Suppressor macrophage treated with lipopolysaccharide for 4 hours (primary cell): ENCODE measurements around the gene DNER.
"Not testable (repeated sequence)": the region's sequence is repeated elsewhere in the genome, so short reads cannot be mapped to it uniquely, and the experiment has no call there.

Experiments used
- DNase-seq: peaks from one replicate; pipeline ENCODE4 v3.0.0-alpha.2; 2020

Gene DNER

GRCh38 chr2:229714080-229714735 lies at the start of gene DNER:
DNER (minus strand) TSS chr2:229714555; CDS start chr2:229714423, 132 bp downstream.
- DNase-seq, result peak; percentile 9

- DNase-seq, result no peak
Observed at GRCh38 chr2:229761663-229762062, 47.3 kb upstream of the DNER start.

- DNase-seq, result not testable (repeated sequence)
Observed at GRCh38 chr2:229757462-229757861, 43.1 kb upstream of the DNER start.

- no peak for DNase-seq
Observed at GRCh38 chr2:229752970-229753729, 38.8 kb upstream of the DNER start.

GRCh38 chr2:229749779-229750178 lies 35.4 kb upstream of the DNER start:
- DNase-seq, result peak; percentile 30

GRCh38 chr2:229748950-229749349 lies 34.6 kb upstream of the DNER start:
- no peak for DNase-seq

- DNase-seq, result not testable (repeated sequence)
Observed at GRCh38 chr2:229742691-229743090, 28.3 kb upstream of the DNER start.

GRCh38 chr2:229740279-229740678 lies 25.9 kb upstream of the DNER start:
- DNase-seq, result no peak

- no peak for DNase-seq
Observed at GRCh38 chr2:229738024-229738625, 23.8 kb upstream of the DNER start.

- no peak for DNase-seq
Observed at GRCh38 chr2:229734410-229734809, 20.1 kb upstream of the DNER start.

- DNase-seq, result no peak
Observed at GRCh38 chr2:229733611-229734245, 19.4 kb upstream of the DNER start.

- no peak for DNase-seq
Observed at GRCh38 chr2:229732897-229733296, 18.5 kb upstream of the DNER start.

GRCh38 chr2:229731916-229732315 lies 17.6 kb upstream of the DNER start:
- DNase-seq, result no peak

GRCh38 chr2:229731363-229731762 lies 17.0 kb upstream of the DNER start:
- DNase-seq, result no peak

GRCh38 chr2:229728370-229728769 lies 14.0 kb upstream of the DNER start:
- no peak for DNase-seq

- DNase-seq, result no peak
Observed at GRCh38 chr2:229726643-229727042, 12.3 kb upstream of the DNER start.

GRCh38 chr2:229725716-229726574 lies 11.6 kb upstream of the DNER start:
- no peak for DNase-seq

- not testable (repeated sequence) for DNase-seq
Observed at GRCh38 chr2:229723192-229723591, 8.8 kb upstream of the DNER start.

- DNase-seq, result no peak
Observed at GRCh38 chr2:229719926-229720647, 5.7 kb upstream of the DNER start.

- DNase-seq, result no peak
Observed at GRCh38 chr2:229718057-229718456, 3.7 kb upstream of the DNER start.

GRCh38 chr2:229715895-229716507 lies 1.6 kb upstream of the DNER start:
- no peak for DNase-seq
